ENCODE measurements around the gene EXOSC6. TPM values are rescaled to one million over a fixed set of nuclear protein-coding genes. Genes with fewer than 3 reads are reported as not detected.

The EXOSC6 gene
- 13.7 to 17.5 TPM (median 16.5 TPM) in 5 replicates for total RNA-seq (2022; extraction: Qiagen RNA extraction)

DNA sequence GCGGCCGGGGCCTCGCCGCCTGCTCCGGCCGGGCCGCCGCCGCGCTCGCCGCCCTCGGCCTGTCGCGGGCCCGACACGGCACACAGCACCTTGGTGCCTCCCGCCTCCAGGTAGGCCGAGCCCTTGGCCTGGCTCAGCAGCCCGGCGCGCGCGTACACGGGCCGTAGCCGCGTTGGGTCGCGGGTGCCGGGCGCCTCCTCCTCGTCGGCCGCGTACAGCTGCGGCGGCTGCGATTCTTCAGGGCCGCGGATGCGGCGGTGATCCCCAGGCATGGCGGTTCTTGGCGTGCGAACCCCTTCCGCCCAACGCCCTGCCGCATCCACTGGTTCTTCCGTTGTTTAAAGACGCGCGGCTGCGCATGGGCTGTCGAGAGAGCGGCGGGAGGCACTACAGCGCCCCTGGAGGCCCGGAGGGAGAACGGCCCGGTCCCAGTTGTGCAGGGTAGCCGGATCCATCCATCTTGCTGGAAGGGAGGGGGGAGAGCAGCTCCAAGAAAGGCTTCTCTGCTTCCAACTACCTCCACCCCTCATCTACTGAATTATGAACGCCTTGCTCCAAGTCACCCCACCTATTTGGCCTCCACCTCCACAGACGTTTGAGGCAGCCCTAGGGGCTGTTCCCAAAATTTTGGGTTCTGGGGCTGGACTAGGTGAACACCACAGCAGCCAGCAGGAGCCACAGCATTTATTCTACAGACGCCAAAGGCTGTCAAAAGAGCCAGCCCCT is at the start of gene EXOSC6:
Gene EXOSC6 (minus strand): TSS at position 312 of the 726 bp plus-strand sequence. CDS start 40 bp downstream, at position 272.

GRCh38 chr16:70298988-70299938 is 47.5 kb upstream of the EXOSC6 start, which contains the start of gene DDX19B:
DDX19B (plus strand) TSS chr16:70299186; CDS start chr16:70299298, 112 bp downstream.

DNA sequence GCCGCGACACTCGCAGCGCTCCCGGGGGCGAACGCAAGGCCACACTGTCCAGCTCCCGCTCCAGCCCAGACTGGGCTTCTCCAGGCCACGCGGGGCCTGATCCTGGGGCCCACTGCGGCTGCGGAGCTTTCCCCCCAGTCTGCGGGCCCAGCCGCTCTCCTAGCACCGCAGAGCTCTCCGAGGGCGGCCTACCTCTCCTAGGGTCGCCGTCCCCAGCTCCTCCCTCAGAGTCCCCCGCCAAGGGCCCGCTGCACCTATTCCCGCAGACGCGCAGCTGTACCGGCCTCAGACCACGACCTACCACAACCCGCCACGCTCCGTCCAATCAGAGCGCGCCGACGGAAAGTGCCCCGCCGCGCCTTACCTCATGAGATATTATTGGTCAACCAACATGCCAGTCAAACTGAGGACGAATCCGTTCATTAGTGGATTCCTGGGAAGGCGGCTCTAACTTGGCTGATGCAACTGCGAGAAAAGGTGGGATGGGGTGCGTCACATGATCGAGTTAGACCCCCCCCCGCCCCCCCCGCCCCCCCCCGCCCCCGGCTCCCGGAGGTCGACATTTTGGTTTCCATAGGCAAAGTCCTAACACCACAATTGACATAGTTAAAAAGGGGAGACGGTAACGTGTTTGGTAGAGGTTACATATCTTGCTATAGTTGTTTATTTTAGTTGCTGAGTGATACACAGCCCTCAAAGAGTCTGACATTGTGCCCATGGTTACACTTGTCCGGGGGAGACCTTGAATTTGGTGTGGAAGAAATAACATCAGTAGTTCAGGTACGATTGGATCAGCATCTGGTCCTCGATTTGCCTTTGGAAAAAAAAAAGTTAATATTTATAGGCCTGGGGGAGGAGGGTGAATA is 37.7 kb upstream of the EXOSC6 start, which contains the start of gene AARS1:
Gene AARS1 (minus strand): TSS at position 278 of the 866 bp plus-strand sequence. CDS start 6,743 bp downstream, outside the sequence.

Other genes with a start within 250 kb of the EXOSC6 start
- 12.9 to 17.7 TPM (median 14.8 TPM) in 5 replicates for gene PDPR, start 137.6 kb downstream of the EXOSC6 start, total RNA-seq (2022; extraction: Qiagen RNA extraction)
- 0.06 to 0.16 TPM in 2 of 5 replicates, not detected in the others for gene CLEC18C, start 78.2 kb downstream of the EXOSC6 start, total RNA-seq (2022; extraction: Qiagen RNA extraction)
- 82.5 to 94.4 TPM (median 84.2 TPM) in 5 replicates for gene AARS1, start 37.6 kb upstream of the EXOSC6 start, total RNA-seq (2022; extraction: Qiagen RNA extraction)
- gene DDX19B, start 47.2 kb upstream of the EXOSC6 start, total RNA-seq (2022; extraction: Qiagen RNA extraction) = 31.5 to 34.2 TPM (median 33.1 TPM) in 5 replicates
- 38.2 to 38.9 TPM (median 38.6 TPM) in 5 replicates for gene DDX19A, start 95.0 kb upstream of the EXOSC6 start, total RNA-seq (2022; extraction: Qiagen RNA extraction)
- 18.2 to 24.9 TPM (median 22.9 TPM) in 5 replicates for gene ST3GAL2, start 187.2 kb upstream of the EXOSC6 start, total RNA-seq (2022; extraction: Qiagen RNA extraction)
- 4.4 to 6.3 TPM (median 5.3 TPM) in 5 replicates for gene FCSK, start 202.7 kb upstream of the EXOSC6 start, total RNA-seq (2022; extraction: Qiagen RNA extraction)